Amniotic stem cell (primary cell): ENCODE results near the gene CCDC30.
"Not testable (repeated sequence)": the region's sequence is repeated elsewhere in the genome, so short reads cannot be mapped to it uniquely, and the experiment has no call there.

Experiments
- DNase-seq: peaks from one replicate; lab custom pipeline; 2025; lab: John Stamatoyannopoulos, UW

Gene CCDC30

DNA sequence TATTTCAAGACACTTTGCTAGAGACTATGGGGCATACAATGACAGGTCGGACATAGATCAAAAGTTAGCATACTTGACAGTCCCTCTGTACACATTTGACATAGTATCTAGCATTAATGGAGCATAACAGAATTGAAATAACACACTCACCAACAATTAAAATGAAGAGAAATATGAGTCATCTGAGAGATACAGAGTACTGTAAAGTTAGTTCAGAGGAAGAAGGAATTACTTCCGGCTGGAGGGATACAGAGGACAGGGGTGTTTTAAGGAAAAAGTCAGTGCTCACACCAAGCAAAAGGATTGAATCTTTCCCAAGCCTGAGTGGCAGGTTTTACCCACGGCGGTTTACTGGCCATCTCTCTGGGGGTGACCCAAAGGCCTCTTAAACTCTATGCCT lies 9.7 kb upstream of the CCDC30 start:
- DNase-seq = no peak

DNA sequence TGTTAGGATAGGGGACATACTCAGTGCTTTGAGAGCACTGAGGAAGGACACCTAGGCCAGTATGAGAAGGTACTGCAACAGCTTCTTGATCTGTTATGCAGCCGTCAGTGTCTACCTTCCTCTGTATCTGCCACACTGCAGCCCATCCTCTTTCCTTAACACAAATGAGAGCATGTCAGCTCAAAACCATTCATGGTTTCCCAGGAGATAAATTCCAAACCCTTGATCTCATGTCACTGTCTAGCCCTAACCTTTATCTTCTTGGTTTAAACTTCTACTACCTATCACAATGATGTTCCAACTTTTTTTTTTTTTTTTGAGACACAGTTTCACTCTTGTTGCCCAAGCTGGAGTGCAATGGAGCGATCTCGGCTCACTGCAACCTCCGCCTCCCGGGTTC lies 8.7 kb upstream of the CCDC30 start:
- DNase-seq = no peak

DNA sequence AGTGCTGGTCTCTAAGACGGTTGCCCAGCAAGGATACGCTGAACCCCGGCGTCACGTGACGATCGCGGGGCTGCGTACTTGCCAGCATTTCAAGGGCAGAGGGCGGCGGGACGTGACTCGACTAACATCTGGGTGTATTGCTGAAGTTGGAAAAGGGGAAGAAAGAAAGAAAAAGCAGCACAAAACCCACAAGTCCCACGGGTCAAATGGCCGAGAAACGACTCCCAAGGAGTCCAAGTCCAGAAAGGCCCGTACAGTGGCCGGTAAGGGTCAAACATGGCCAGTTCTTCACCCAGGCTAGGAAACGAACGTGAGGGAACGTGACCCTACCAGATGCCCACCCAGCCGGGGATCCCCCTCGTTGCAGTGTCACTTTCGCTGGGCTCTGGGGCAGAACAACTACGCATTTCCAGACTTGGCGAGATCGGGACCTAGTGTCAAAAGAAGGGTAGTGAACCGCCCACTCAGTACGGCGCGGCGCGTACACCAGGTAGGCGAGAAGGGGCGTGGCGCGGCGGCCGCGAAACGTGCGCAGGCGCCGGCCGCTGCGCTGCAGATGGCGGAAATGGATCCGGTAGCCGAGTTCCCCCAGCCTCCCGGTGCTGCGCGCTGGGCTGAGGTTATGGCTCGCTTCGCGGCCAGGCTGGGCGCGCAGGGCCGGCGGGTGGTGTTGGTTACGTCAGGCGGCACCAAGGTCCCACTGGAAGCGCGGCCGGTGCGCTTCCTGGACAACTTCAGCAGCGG lies 6.9 kb upstream of the CCDC30 start, which contains the start of the genes PPCS and ZMYND12:
PPCS (plus strand) TSS at position 534 of the 744 bp plus-strand sequence; CDS start at position 557, 23 bp downstream.
ZMYND12 (minus strand) TSS at position 13 of the 744 bp plus-strand sequence. CDS start 25 bp downstream, outside the sequence.
- peak; percentile 4 for DNase-seq

DNA sequence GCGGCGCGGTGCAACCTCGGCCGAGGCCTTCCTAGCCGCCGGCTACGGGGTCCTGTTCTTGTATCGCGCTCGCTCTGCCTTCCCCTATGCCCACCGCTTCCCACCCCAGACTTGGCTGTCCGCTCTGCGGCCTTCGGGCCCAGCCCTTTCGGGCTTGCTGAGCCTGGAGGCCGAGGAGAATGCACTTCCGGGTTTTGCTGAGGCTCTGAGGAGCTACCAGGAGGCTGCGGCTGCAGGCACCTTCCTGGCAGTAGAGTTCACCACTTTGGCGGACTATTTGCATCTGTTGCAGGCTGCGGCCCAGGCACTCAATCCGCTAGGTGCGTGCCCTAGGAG lies 6.4 kb upstream of the CCDC30 start:
- DNase-seq = no peak

DNA sequence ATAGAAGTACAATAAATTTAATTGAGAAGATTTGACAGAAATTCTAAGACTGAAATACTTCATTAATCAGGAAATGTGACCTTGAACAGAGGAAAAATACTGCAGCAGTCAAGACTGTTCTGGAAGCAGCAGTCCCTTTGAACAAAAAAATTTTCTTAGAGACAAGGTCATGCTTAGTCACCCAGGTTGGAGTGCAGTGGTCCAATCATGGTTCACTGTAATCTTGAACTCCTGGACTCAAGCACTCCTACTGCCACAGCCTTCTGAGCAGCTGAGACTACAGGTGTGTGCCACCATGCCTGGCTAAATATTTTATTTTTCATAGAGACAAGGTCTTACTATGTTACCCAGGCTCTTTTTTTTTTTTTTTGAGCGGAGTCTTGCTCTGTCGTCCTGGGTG lies 1.9 kb upstream of the CCDC30 start:
- no peak for DNase-seq

DNA sequence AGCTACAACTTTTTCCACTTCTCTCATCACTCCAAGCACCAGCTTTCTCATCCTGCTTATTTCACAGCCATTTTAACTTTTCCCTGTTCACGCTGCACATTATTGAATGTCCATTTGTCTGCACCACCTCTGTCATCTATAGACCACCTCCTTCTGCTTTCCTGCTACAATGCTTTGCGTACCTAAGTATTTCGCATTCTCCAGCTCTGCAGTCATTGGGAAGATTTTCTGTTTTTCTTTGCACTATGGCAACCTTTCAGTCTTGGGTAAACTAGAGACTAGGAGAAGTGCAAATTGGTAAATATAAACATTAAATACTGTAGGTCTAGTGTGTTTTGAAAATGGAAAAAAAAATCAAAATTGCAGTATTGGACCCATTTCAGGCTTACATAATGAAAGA lies 835 bp downstream of the CCDC30 start:
- DNase-seq = no peak

DNA sequence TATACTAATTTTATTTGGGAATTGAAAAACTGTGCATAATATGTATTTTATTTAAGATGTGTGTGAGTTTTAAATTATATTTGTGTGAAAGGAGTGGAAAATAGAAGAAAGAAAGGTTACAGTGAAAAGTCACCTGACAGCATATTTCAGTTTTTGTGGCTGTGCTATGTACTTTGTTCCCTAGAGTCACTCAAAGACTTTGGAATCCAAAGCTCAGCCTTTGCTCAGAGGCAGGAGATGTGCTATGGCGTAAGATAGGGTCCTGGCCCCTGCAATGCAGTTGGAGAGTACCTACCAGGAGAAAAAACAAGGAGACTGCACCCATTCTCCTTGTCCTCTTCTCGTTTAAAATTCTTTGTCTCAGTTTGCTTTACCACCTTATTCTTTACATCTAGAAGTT lies 2.9 kb downstream of the CCDC30 start:
- no peak for DNase-seq

DNA sequence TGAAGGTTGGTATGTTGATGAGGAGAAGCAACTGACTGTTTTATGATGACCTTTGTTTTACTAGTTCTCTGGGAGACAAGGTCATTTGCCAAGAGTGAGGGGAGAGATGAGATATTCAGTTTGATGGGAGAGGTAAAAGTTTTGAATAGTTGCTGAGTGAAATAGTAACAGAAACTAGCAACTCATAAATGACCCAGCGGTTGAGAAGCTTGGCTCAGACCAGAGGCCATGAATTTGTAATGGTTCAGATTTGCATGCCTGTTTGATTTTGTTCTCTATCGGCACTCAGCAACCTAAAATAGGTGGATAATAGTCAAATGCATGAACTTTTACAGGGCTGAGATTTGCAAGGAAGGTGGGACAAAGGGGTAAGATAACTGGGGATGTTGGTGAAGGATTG lies 6.6 kb downstream of the CCDC30 start:
- no peak for DNase-seq

DNA sequence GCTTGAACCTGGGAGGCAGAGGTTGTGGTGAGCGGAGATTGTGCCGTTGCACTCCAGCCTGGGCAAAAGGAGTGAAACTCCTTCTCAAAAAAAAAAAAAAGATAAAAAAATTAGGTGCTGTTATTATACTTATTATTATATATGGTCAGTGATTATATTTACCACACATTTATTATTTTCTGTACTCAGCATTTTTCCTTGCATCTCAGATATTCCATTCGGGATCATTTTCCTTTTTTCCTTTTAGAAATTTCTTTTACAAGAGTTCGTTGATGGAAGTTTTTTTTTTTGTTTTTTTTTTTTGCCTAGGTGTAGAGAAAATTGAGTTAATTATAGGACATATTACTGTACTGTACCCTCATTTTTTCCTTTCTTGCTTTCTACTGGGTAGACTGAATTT lies 13.5 kb downstream of the CCDC30 start:
- no peak for DNase-seq

DNA sequence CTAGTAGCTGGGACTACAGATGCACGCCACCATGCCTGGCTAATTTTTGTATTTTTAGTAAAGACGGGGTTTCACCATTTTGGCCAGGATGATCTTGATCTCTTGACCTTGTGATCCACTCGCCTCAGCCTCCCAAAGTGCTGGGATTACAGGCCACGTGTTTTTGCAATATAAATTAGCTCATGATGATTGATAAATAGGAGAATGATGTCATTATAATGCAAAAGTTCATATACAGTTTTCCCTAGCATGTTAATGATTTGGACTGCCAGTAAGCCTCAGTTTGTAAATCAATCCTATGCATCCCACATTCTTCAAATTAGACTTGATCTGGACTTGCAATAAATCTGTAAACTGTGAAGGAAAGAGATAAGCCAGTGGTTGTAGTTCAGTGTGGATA lies 14.3 kb downstream of the CCDC30 start:
- not testable (repeated sequence) for DNase-seq

DNA sequence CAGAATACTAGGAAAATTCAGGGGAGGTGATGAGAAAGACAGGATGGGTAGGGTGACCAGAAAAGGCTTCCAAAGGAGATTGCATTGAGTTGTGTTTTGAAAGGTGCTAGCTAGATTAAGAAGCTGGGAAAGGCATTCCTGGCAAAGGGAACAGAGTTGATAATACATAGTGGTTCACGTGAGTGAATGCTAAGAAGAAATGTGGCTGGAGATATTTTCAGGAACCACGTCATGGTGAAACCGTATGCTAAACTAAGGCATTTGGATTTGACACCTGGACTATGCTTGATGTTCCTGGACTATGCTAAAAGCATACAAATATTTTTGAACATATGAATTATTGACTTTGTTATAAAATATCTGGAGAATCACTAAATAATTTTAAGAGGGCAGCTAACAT lies 14.7 kb downstream of the CCDC30 start:
- DNase-seq = no peak

DNA sequence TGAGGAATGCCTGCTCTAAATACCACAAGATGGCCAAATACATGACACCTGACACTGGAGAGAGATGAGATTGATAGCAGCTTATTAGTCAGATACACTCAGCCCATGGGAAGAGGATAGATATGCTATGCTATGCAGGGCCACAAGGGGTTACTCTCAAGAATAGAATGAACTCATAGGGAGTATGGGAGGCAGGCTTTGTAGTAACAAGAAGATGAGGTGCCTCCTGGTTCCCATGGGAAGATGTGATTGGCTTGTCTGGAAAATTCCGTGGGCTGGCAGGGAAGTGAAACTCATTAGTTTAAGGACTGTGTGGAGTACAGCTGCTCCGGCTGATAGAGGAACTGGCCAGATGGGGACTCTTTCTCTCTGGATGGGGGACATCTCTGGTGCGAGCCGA lies 16.5 kb downstream of the CCDC30 start:
- no peak for DNase-seq

DNA sequence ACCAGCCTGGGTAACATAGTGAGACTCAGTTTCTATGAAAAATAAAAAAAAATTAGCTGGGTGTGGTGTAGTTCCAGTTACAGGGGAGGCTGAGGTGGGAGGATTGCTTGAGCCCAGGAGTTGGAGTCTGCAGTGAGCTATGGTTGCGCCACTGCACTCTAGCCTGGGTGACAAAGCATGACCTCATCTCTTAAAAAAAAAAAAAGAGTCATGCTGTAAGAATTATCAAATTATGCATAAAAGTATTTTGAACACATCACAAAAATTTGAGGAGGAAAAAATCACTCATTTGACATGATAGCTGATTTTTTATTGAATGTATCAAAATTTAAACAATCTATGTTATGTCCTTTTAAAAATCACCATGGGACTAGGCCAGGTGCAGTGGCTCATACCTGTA lies 17.8 kb downstream of the CCDC30 start:
- DNase-seq = no peak

DNA sequence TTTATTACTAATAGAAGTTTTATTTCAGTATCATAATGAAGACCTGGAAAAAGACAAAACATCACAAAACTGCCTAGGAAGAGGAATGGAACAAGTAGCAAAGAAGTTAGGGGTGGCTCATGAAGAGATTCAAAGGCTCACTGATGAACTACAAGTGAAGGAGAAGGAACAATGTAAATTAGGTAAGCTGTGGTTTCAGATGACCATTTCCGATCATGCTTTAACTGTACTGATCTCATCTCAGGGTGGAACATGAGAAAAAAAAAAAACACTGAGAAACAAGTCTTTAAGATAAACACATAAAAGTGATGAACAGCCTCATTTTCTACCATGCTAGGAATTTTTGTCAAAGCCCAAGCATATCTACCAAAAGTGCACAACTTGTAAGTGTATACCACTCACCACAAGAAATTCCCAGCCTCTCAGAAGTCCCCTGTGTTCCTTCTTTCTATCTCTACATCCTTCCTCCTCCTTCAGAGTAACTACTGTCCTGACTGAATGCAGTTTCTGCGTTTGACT lies 19.6 kb downstream of the CCDC30 start:
- no peak for DNase-seq

DNA sequence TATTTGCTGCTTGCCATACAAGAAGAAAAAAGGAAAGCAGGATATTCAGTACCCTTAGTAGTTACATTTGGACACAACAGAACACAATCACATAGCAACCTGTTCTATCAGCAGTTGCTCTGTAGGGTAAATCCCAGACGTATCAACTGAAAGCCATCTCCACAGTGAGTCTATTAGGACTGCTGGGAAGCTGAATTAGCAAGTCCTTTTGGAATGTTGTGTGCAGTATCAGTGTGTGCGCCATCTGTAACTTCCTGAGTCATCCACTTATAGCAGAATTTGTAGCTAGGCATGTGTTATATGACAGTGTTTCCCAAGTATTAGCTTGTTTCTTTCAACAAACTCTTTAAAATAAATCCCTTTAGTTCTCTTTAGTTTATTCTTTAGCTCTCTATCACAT lies 21.3 kb downstream of the CCDC30 start:
- DNase-seq = peak; percentile 31

DNA sequence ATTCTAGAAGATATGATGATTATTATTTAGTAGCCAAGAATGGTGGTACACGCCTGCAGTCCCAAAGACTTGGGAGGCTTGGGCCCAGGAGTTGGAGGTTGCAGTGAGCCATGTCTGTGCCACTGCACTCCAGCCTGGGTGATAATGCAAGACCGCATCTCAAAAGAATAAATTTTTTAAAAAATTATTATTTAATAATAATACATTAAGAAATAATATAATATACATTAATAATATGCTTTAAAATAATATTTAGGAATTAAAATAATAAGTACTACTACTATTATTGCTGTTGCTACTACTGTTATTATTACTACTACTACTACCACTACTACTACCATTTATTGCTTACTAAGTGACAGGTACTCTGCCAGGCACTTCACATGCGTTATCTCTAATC lies 27.2 kb downstream of the CCDC30 start:
- DNase-seq = no peak

DNA sequence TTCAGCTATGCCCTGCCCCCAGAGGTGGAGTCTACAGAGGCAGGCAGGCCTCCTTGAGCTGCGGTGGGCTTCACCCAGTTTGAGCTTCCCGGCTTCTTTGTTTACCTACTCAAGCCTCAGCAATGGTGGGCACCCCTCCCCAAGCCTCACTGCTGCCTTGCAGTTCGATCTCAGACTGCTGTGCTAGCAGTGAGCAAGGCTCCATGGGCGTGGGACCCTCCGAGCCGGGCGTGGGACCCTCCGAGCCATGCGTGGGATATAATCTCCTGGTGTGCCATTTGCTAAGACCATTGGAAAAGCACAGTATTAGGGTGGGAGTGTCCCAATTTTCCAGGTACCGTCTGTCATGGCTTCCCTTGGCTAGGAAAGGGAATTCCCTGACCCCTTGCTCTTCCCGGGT lies 38.9 kb downstream of the CCDC30 start:
- not testable (repeated sequence) for DNase-seq

DNA sequence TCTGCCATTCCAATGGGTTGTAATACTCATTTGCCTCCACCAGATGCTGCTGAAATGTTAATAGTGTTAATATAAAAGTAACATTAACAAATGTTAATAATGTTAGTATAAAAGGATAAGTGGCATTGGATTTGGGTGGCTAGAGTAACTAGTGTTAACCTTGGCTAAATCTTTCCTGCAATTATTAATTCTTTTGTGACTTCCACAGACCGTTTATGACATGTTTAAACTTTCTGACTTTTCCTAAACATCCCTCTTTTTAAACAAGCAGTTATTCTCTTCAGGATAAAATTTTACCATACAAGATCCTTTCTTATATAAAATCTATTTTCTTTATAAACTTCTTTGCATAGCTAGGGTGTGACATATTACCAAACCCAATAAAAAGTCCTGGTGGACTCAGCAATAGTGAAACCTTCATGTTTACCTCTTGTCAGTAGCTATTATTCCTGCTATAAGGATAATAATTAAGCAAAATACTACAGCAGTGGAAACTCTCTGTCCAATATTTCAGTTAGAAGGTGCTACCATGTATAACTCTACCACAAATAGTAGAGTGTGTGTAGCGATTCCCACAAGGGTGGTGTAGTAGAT lies 41.5 kb downstream of the CCDC30 start:
- no peak for DNase-seq

DNA sequence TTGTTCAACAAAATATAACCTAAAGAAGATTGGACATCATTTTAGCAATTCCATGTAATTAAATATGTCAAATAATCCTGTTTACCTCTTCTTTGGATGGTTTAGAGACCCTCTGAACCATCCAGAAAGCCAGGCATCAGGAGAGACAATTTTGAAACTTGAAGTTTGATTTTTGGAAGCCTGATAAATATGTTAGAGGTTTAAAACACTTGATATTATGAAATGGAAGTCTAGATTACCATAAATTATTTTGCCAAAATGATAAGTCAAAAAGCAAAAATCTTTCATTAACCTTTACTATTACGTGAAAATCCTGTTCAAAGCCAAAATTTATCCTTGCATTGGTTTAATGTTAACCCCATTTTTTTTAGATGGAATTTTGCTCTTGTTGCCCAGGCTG lies 43.5 kb downstream of the CCDC30 start:
- DNase-seq = no peak

DNA sequence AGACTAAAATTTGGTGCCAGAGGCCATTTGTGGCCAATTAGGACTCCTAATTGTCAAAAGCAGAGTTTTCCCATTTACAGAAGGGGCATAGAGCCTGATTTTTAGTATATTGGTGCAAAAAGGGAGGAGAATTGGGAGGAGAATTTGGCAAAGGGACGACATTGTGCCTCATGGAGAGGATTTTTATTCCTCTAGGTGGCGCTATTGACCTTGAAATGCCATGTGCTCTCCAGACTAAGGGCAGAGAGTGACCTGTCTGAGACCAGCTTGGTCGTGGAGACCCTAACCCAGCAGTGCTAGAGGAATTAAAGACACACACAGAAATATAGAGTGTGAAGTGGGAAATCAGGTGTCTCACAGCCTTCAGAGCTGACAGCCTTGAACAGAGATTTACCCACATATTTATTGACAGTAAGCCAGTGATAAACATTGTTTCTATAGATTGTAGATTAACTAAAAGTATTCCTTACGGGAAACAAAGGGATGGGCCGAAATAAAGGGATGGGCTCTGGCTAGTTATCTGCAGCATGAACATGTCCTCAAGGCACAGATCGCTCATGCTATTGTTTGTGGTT lies 48.6 kb downstream of the CCDC30 start:
- DNase-seq = not testable (repeated sequence)

DNA sequence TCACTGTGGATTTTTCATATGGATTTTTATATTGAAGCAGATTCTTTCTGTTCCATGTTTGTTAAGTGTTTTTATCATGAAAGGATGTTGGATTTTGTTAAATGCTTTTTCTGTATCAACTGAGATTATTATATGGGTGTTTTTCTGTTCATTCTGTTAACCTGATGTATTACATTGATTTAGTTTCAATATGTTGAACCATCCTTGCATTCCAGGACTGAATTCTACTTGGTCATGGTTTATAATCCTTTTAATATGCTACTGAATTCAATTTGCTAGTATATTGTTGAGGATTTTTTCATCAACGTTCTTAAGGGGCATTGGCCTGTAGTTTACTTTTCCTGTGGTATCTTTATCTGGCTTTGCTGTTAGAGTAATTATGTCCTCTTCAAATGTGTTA lies 55.8 kb downstream of the CCDC30 start:
- DNase-seq = no peak

DNA sequence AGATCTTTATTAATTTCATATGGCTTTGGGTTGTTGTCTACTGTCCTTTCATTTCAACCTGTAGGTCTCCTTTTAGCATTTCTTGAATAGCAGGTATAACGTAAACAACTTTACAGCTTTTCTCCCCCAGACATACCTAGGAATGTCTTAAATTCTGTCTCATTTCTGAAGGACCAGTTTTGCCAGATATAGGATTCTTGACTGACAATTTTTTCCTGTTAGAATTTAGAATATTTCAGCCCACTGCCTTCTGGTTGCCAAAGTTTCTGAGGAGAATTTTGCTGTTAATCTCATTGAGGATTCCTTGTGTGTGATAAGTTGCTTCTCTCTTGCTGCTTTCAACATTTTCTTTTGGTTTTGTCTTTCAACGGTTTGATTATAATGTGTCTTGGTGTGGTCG lies 60.1 kb downstream of the CCDC30 start:
- no peak for DNase-seq

DNA sequence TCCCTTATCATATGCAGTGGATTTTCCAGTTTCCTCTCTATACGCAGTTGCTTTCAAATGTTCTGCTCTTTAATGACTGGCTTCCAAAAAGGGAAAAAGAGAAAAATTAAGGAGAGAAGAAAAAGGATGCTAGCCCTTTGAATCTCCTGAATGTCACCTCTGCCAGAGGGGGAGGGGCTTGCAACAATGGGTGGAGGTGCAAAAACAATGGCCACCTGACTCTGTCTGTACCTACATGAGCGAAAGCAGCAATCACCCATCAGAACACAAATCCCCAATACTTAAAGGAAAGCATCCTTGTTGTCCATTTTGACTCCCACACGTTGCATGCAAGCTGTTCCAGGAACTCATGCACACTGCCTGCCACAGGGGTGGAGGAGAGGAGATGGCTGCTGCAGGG lies 61.2 kb downstream of the CCDC30 start:
- DNase-seq = no peak
